ENCODE measurements around the gene NHERF2.
"Not testable (repeated sequence)": the region's sequence is repeated elsewhere in the genome, so short reads cannot be mapped to it uniquely, and the experiment has no call there.

The NHERF2 gene

GRCh38 chr16:2008631-2009163, 18.0 kb upstream of the NHERF2 start:
- DNase-seq (ENCODE audit: extremely low read depth, low read depth) = no peak
- TF ChIP-seq CTCF (IDR thresholded peaks at IDR 0.05; ENCODE audit: low read depth, low read length) = no peak

- no peak for TF ChIP-seq CTCF (IDR thresholded peaks at IDR 0.05; ENCODE audit: low read depth, low read length)
- DNase-seq (ENCODE audit: extremely low read depth, low read depth) = no peak
These were observed 17.5 kb upstream of the NHERF2 start for GRCh38 chr16:2009164-2009711.

- DNase-seq (ENCODE audit: extremely low read depth, low read depth) = peak; percentile 66
- TF ChIP-seq CTCF (IDR thresholded peaks at IDR 0.05; ENCODE audit: low read depth, low read length) = no peak; the same call in 1 of the 2 replicates
These were observed 16.8 kb upstream of the NHERF2 start, which contains the start of gene ZNF598 for GRCh38 chr16:2009791-2010510. TSS of gene ZNF598 (minus strand) at chr16:2009821.

GRCh38 chr16:2011726-2012125, 15.0 kb upstream of the NHERF2 start:
- DNase-seq (ENCODE audit: extremely low read depth, low read depth) = not testable (repeated sequence)

GRCh38 chr16:2013527-2013926, 13.2 kb upstream of the NHERF2 start:
- DNase-seq (ENCODE audit: extremely low read depth, low read depth) = no peak
- TF ChIP-seq CTCF (IDR thresholded peaks at IDR 0.05; ENCODE audit: low read depth, low read length) = no peak

DNA sequence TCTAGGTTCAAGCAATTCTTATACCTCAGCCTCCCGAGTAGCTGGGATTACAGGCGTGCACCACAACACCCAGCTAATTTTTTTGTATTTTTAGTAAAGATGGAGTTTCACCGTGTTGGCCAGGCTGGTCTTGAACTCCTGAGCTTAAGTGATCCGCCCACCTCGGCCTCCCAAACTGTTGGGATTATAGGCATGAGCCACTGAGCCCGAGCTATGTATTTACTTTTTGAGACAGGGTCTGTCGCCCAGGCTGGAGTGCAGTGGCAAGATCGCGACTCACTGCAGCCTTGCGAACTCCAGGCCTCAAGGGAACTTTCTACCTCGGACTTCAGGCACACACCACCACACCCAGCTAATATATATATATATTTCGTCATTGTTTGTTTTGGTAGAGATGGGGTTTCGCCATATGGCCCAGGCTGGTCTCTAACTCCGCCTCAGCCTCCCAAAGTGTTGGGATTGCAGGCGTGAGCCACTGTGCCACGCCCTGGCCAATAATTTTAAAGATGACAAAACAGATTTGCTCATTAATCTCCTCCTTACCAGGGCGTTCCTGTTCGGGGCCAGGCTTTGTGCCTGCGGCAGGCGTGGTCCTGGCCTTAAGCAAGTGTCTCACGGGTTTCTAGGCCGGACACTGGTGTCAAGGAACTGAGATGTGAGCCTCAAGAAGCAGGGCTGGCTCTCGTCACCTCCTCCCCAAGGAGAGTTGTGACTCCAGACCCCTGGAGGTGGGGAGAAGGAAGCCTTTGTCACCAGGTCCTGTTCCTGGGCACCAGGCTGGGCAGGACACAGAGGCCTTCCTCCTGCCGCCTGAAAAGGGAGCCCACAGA, 11.4 kb upstream of the NHERF2 start:
- DNase-seq (ENCODE audit: extremely low read depth, low read depth) = no peak
- no peak for TF ChIP-seq CTCF (IDR thresholded peaks at IDR 0.05; ENCODE audit: low read depth, low read length)

- no peak for TF ChIP-seq CTCF (IDR thresholded peaks at IDR 0.05; ENCODE audit: low read depth, low read length)
- no peak for DNase-seq (ENCODE audit: extremely low read depth, low read depth)
These were observed 10.8 kb upstream of the NHERF2 start for GRCh38 chr16:2015947-2016208.
